ENCODE results near the gene BRINP1.

BRINP1 gene, protein sequence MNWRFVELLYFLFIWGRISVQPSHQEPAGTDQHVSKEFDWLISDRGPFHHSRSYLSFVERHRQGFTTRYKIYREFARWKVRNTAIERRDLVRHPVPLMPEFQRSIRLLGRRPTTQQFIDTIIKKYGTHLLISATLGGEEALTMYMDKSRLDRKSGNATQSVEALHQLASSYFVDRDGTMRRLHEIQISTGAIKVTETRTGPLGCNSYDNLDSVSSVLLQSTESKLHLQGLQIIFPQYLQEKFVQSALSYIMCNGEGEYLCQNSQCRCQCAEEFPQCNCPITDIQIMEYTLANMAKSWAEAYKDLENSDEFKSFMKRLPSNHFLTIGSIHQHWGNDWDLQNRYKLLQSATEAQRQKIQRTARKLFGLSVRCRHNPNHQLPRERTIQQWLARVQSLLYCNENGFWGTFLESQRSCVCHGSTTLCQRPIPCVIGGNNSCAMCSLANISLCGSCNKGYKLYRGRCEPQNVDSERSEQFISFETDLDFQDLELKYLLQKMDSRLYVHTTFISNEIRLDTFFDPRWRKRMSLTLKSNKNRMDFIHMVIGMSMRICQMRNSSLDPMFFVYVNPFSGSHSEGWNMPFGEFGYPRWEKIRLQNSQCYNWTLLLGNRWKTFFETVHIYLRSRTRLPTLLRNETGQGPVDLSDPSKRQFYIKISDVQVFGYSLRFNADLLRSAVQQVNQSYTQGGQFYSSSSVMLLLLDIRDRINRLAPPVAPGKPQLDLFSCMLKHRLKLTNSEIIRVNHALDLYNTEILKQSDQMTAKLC

DNA sequence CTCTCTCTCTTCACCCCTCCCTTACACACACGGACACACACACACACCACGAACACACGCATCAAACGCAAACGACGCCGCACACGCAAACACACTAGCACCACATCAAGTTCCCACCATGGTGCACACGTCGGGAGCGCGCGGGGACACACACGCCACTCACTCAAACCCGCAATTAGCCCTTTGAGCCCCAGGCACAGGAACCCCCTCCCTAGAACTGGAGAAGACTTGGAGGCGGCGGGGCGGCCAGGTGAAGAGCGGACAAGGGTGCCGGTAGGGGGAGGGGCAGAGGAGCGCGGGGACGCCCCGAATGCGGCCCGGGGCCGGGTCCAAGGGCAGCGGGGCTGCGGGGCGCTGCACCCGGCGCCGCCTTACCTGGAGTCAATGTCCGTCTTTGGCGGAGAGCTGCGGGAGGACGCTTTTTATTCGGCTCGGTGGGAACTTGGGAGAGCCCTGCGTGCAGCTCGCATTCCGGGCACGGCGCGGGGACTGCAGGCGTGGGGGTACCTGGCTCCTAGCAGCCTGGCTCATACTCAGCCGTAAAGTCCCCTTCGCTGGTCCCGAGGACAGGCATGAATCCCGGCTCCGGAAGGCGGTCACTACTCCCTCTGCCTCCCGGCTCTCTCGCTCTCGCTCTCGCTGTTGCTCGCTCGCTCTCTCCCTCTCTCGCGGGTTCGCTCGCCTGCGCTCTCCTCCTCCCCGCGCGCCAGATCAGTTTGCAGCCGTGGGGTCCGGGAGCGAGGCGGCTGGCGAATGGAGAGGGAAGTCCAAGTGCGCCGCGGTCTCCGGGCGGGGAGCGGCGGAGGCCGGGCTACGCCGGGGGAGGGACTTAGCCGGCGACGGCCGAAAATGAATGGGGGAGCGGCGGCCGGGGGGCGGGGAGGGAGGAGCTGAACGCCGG lies at the start of gene BRINP1:
Gene BRINP1 (minus strand): TSS at position 755 of the 901 bp plus-strand sequence. CDS start 56,080 bp downstream, outside the sequence.
- DNase-seq, result no peak

DNA sequence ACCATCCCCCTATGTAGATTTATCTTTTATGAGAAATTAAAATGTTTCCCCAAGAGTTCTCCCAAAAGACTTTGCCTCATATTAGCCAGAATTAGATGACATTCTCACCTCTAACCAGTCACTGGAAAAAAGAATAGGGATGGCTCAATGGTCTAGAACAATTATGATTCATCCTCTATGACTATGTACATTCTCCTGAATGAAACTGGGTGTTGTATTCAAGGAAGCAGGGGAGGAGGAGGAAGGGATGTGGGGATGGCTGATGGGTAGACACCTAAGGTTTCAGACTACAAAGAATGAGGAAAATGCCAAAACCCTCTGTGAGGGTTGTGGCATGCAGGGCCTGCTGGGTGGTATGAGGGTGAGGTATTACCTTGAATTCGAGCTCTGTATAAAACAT lies 49.5 kb upstream of the BRINP1 start:
- DNase-seq, result no peak

- no peak for DNase-seq
Measured at GRCh38 chr9:119416793-119417192, 47.6 kb upstream of the BRINP1 start.

- no peak for DNase-seq
Measured at GRCh38 chr9:119412399-119412798, 43.2 kb upstream of the BRINP1 start.

DNA sequence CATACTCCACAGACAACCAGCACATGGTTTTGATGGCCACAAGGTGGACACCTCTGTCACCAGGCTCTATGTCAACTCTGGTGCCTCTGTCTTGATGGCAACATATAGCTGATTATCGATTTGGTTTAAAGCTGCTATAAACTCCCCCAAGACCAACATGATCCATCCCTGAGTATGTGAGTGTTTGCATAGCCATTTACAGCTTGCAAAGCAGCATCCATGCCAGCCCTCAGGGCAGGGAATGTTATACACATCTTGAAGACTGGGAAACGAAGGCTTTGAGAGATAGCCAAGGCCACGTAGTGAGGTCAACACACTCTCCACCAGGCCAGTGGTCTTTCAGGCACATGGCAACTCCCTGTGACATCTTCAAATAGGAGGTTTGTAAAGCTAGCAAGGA lies 40.3 kb upstream of the BRINP1 start:
- DNase-seq, result no peak

DNA sequence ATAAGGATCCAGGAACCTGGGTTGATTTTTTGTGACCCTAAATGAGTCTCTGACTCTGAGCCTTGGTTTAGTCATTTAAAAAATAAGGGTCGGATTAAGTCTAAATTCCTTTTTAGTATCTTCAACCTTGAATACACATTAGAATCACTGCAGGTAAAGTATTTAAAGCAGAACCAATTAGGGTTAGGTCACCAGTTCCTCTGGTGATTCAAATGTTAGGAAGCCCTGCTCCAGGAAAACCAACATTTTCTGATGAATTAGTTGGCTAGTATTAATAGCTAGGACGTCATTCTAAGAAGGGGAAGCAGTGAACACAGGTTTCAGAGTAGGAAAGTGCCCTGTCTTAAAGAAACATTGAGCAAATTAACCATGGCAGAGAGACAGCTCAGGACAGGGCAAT lies 31.4 kb upstream of the BRINP1 start:
- DNase-seq, result no peak

DNA sequence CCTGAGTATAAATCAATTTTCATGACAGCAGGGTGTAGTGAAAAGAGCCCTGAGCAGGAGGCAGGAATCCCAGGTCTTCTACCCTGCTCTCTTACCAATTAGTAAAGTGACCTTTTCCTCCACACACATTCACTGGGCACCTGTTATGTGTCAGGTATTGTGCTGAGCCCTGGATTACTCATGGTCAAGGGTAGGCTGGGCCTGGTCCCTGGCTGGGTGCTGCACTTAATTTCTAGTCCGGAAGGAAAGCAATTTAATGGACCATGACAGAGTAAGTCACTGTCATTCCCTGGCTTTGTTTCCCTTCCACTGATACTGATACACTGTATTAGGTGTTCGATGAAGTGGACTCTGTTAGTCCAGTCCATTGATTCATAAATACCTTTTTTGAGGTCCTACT lies 29.1 kb upstream of the BRINP1 start:
- DNase-seq, result no peak

DNA sequence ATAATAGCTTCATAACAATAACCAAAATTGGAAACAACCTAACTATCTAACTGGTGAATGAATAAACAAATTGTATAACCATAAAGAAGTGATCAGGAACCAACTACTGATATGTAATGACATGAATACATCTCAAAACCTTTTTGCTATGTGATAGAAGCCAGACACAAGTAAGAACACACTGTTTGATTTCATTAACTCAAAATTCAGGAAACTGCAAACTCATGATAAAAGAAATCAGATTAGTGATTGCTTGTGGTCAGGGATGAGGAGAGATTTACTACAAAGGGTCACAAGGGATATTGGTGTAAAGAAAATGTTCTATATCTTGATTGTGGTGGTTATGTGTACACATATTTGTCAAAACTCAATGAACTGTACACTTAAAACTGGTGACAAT lies 22.6 kb upstream of the BRINP1 start:
- no peak for DNase-seq

GRCh38 chr9:119375892-119376291 lies 6.7 kb upstream of the BRINP1 start:
- DNase-seq, result no peak

- DNase-seq, result no peak
Measured at GRCh38 chr9:119372951-119373350, 3.7 kb upstream of the BRINP1 start.

DNA sequence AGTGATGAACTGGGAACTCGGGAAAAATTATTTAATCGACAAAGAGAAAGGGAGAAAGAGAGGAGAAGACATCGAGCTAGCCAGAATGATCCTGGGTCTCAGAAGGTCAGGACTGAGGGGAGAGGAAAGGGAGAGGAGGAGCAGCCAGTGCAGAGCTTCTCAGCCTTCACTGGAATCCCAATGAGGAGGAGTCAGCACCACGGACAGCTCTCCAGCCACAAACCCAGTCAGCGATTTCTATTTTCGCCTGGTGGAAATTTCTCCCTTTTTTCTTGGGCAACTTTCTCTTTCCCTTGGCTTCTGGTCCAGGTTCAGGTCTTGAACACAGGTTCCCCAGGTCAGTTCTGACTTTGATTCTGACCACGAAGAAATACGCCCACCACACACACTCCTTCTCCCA lies 1.6 kb upstream of the BRINP1 start:
- DNase-seq, result no peak

GRCh38 chr9:119369680-119370366 lies 588 bp upstream of the BRINP1 start:
- no peak for DNase-seq

DNA sequence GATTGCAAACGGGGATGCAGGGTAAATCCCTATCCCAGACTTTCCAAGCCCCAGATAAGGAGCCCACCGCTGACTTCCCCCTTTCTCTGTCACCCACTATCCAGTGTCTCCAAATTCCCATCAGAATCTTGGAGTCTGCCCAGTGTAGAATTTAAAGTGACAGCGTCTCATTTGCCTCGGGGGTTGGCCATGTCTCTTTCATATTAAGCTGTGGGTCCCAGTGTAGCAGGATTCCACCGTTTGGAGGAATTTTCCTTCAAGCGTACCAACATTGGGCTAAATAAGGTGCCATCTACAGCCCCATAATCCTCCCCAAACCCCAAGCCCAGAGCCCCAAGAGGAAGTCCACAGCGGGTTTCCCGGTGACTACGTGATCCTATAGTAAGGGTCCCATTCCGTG lies 1.1 kb downstream of the BRINP1 start:
- no peak for DNase-seq

DNA sequence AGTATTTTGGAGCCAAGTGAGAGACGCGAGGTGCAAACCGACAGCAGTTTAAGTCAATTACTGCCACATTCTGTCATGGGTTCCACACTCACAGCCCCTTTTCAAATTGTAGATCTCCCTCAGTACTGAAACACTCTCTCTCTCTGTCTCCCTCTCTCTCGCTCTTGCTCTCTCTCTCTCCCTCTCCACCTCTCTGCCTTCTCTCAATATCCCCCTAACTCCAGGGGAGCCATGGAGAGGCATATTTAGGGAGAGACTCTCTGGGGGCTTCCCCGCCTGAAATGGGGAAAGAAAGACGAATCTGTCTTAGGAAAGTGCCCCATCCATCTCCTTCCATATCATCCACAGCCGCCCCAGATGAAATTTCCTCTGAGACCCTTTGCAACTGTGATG lies 1.6 kb downstream of the BRINP1 start:
- DNase-seq, result no peak

DNA sequence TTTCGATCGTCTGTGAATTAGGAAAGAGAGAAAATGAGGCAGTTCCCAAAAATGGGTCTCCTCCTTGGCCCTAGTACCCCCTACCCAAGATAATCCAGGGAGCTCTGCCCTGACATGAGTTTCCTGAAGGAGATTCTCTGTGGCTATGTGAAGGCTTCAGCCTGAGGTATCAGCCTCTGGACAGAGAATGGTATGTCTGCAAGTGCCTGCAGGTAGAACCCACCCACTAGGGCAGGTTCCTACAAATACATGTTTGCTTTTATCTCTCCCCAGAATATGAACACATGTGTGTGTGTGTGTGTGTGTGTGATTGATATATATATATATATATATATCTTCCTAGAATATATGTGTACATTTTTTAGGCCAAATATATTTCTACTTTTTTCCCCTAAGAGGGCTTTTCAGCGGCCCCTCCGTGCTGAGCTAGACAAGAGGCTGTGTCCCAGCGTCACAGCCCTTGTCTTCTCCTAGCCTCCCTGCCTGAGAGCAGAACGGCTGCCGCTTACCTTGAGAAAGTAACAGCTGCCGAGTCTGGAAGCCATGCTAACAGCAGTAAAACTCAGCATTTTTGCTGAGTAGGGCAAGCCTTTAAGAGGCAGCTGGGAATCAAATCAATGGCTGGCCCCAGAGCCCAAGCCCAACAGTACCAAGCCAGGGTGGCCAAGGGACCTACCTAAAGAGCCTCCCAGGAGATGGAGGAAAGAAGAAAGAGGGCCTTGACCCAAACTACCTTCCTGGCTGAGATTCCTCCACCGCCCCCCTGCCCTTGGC lies 2.1 kb downstream of the BRINP1 start:
- no peak for DNase-seq

DNA sequence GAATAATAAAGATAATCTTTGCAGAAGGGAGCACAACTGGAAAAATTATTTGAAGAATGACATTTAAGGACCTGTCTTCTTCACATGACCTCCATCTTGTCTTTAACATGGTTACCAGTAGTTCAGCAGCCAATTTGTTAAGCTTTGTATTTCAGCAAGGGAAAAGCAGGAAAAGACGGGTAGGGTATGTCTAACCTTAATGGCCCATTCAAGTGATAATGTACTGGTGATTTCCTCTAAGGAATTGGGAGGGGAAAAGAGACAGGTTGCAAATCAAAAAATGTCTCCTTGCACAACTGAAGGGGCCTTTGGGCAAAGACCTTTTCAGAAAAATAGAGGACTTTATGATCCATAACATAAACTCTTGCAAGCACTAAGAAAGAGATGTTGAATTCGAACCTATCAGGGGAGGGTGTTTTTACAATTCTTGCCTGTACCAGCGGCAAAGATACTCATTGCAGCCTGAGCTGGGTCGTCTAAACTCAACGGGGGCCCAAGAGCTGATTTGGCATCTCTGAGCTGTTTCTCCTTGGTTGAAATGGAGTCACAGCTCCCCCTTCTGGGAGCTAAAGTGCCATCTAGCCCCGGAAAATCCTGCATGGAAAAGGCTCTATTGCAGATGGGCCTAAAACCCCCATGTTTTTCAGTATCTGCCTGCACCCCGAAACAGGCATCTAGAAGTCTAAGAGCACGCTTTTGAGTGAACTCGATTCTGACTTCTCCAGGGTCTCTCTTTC lies 3.8 kb downstream of the BRINP1 start:
- DNase-seq, result no peak

DNA sequence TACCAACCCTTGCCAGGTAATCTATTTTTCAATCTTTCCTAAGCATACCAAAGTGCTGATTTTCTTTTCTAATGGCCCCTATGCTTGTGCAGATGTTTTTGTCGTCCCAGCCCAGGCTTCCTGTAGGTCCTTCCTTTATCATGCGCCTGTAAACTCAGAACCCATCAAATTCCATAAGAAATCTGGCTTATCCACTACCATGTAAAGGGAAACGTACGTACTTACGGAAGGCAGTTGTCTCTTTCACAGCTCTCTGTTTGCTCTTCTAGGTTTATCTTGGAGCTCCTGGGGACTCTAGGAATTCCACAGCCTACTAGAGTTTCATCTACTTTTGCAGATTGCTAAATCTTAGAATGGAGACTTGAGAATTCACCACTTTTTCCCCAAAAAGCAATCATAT lies 9.0 kb downstream of the BRINP1 start:
- no peak for DNase-seq

DNA sequence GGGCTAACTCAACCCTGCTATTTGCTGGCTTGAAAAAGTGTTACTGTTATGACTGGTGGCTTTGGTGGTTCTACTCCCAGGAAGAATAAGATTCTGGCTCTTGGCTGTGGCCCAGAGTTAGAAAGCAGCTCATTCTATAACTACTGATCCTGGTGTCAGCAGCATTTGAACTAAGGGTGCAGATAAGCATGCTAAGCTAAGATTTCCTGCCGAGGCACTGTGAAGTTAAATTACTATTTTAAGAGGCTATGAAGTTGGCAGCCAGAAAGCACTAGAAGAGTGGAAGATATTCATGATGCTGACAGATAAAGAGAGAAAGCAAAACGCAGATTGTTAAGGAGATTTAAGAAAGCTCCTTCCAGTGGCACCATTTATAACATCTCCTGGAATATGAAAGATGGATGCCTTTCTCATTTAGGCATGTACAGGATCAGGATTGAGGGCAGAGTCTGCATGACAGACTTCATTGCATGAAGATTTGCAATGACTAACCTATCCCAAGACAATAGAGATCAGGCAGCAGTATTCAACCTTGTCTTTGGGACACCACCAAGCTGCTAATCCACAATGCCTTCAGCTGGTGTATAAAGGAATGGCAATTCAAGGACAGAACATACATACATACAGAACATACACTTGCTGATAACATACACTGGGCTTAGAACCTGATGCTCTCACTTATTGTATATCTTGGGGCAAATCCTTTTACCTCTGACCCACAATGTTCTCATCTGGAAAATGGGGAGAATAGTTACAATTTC lies 11.7 kb downstream of the BRINP1 start:
- DNase-seq, result no peak

- DNase-seq, result no peak
Measured at GRCh38 chr9:119349351-119349825, 19.8 kb downstream of the BRINP1 start.
